GM12891 (cell line): ENCODE results near the gene DNAJC7.

Source experiments
- POLR2A ChIP-seq: IDR thresholded peaks from 2 replicates; pipeline ENCODE4 v1.6.1; 2011; ENCODE audit warnings: low read depth, low read length, control low read depth
- POLR2AphosphoS5 ChIP-seq: IDR thresholded peaks from 2 replicates; pipeline ENCODE4 v1.6.1; 2011; ENCODE audit warnings: low read depth, low read length, control low read depth
- TAF1 ChIP-seq: IDR thresholded peaks from 2 replicates; pipeline ENCODE4 v1.6.1; 2011; ENCODE audit warnings: low read depth, low read length, control low read depth

GRCh38 chr17:42023524-42024349 lies 6.5 kb upstream of the DNAJC7 start:
- TF ChIP-seq POLR2AphosphoS5 (no peak), POLR2A (no peak), TAF1 (no peak)
